BE2C (cell line): ENCODE data around the gene SHB.
A peak's percentile ranks its signal among the peaks of the same experiment; 100 is the strongest.

Experiments used
- DNase-seq: peaks from one replicate; pipeline ENCODE4 v3.0.0-alpha.2; 2020
- H3K27me3 ChIP-seq: fragments of 250-450 bp; sonication (Bioruptor Pico); 2 replicates; pipeline ENCODE4 v1.5.1; 2020; ENCODE audit warnings: mild to moderate bottlenecking
- H3K36me3 ChIP-seq: fragments of 250-450 bp; sonication (Bioruptor Pico); 2 replicates; pipeline ENCODE4 v1.5.1; 2020; ENCODE audit warnings: mild to moderate bottlenecking
- H3K4me1 ChIP-seq: fragments of 250-450 bp; sonication (Bioruptor Pico); 2 replicates; pipeline ENCODE4 v1.5.1; 2020
- H3K4me3 ChIP-seq: 2 replicates; pipeline ENCODE4 v1.5.1; 2011; ENCODE audit warnings: low read depth, low read length
- H3K9me3 ChIP-seq: fragments of 250-450 bp; sonication (Bioruptor Pico); 2 replicates; pipeline ENCODE4 v1.5.1; 2020
- TF ChIP-seq, protein P1 (sequence below): IDR thresholded peaks from 2 replicates; pipeline ENCODE4 v1.5.1; 2012; ENCODE audit warnings: mild to moderate bottlenecking, low read depth, low read length

Gene SHB

DNA sequence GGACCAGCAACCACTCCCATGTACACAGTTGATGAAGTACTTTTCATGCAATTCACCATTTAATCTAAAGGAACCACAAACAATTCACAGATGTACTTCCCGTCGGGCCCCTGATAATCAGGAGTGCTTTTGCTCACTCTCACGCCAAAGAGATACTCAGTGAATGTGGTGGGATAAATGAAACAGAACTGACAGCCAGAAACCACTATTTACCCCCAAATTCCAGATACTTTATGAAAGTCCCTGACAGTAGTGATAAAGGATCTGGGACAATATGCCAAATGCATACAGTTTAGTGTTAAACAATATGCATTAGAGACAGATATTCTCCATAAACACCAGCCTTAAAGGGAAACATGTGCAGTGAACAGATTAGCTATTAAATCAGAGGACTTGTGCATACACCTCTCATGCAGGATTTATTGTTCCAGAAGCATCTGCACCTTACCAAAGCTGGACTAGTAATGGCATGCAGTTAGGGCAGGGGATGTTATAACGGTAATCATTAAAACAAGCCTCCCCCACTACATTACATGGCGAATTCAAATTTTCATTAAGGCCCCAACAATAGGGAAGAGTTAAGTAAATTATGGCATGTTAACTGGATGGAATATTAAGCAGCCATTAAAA is 91.1 kb downstream of the SHB start:
- Histone ChIP-seq H3K4me3 (no peak overlapping the region), H3K9me3 (no peaks in the 10 kb centered on the region), H3K27me3 (no peaks in the 10 kb centered on the region), H3K36me3 (no peaks in the 10 kb centered on the region; the same call in 1 of the 2 replicates), H3K4me1 (peaks cover 12% of the 10 kb centered on the region)
- TF ChIP-seq, protein P1, sequence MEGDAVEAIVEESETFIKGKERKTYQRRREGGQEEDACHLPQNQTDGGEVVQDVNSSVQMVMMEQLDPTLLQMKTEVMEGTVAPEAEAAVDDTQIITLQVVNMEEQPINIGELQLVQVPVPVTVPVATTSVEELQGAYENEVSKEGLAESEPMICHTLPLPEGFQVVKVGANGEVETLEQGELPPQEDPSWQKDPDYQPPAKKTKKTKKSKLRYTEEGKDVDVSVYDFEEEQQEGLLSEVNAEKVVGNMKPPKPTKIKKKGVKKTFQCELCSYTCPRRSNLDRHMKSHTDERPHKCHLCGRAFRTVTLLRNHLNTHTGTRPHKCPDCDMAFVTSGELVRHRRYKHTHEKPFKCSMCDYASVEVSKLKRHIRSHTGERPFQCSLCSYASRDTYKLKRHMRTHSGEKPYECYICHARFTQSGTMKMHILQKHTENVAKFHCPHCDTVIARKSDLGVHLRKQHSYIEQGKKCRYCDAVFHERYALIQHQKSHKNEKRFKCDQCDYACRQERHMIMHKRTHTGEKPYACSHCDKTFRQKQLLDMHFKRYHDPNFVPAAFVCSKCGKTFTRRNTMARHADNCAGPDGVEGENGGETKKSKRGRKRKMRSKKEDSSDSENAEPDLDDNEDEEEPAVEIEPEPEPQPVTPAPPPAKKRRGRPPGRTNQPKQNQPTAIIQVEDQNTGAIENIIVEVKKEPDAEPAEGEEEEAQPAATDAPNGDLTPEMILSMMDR: no peak
- DNase-seq: no peak

DNA sequence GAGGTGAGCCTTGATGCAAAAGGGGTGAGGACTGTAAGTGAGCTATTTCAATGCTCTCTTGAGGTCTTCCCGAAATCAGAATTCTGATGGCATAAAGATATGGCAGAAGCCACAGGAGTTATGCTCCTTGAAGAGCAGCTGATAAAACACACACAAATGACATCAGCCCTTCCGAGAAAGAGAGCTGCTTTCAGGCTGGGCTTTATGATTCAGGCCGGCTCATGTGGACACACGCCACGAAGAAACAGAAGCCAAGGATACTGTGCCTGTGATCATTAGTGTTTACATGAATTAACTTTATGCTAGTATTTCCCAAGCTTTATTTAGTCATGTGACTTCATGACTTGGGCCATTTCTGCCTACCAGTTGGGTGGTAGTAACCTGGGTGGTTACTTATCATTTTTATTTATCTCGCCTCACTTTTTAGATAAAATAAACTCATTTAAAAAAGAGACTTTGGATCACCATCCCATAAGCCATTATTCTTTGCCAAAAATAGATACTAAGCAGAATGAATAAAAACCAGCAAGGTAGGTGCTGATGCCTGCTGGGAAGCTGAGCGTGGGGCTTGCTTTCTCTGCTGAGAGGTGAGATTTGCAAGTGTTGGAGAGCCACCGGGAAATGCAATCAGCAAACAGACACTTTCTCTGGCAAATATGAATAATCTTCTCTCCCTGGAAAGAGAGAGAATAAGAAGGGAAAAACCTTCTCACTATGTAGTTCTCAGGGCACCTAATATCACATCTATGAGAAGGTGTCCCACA is 92.1 kb downstream of the SHB start:
- Histone ChIP-seq H3K9me3 (no peaks in the 10 kb centered on the region), H3K4me3 (no peak overlapping the region), H3K27me3 (no peaks in the 10 kb centered on the region), H3K4me1 (peaks cover 16% of the 10 kb centered on the region), H3K36me3 (peaks cover 5% of the 10 kb centered on the region)
- TF ChIP-seq, protein P1: no peak
- DNase-seq: no peak

DNA sequence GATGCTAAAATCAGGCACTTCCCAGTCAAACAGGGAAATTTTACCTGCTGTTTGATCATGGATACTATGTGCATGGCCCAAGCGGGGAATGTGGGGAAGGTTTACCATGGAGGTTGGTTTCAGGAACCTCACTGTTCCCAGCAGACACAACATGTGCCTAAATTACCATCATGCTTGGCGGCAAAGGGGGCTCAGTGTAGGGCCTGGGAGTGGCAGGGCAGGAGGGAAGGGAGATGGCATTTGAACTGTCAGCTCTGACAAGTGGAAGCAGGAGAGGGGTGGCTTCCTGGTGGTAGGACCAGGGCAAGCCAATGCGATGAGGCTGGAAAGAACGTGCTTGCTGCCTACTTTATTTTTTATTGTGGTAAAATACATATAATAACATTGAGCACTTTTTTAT is 93.4 kb downstream of the SHB start:
- DNase-seq: no peak
- TF ChIP-seq, protein P1: no peak
- H3K27me3 ChIP-seq: no peaks in the 10 kb centered on the region
- peaks cover 10% of the 10 kb centered on the region for H3K36me3 ChIP-seq
- peaks cover 16% of the 10 kb centered on the region for H3K4me1 ChIP-seq
- H3K9me3 ChIP-seq: no peaks in the 10 kb centered on the region
- no peak overlapping the region for H3K4me3 ChIP-seq

DNA sequence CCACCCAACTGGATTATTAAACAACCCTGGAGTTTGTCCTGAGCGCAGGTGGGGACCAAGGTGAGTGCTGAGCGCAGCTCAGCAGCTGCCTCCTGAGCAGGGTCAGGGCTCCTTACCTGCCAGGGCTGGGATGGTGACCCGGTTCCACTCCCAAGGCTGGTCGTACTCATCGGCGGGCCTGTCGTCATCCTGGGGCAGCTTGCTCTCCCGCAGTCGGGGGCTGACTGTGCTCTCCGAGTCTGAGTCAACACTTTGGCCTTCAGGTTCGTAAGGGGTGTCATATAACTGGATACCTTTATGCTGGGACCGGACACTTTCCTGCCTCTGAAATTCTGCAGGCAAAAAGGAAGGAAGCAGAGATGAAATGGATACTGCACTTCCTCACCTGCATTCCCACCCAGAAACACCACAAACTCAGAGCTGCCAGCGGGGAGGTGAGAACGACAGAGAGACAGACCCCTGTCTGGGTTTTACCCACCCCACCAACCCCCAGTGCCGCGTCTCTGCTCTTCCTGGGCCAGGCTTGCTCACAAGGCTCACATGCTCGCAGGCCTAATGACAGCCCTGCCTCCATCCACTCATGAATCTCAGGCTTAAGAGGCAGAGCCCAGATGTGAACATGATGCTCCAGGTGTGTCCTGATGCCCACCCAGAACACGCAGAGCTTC is 94.4 kb downstream of the SHB start:
- Histone ChIP-seq H3K9me3 (no peaks in the 10 kb centered on the region), H3K27me3 (no peaks in the 10 kb centered on the region), H3K4me1 (peaks cover 16% of the 10 kb centered on the region), H3K4me3 (no peak overlapping the region), H3K36me3 (peaks cover 10% of the 10 kb centered on the region)
- TF ChIP-seq, protein P1: no peak
- DNase-seq: no peak

DNA sequence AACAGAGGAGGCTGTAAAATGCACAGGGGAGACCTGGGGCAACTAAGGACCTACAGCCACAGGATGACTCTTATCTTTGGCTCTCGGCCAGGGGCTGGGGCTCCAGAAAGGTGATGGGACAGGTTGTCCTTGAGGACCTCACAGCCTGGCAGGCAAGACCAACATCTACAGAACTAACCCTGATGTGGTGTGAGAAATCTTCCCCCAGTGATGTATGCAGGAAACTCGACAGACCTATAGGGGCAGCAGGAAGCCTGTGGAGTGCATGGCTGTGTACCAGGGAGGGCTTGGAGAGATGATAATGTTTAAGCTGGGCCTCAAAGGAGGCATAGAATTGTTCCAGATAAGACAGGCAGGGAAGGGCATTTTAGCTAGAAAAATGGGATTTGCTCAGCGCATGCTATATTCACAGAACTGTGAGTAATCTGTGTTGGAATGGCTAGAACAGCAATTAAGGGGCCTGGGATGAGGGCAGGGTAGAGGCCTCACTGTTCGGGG is 96.6 kb downstream of the SHB start:
- Histone ChIP-seq H3K4me1 (peaks cover 4% of the 10 kb centered on the region), H3K4me3 (no peak overlapping the region), H3K36me3 (peaks cover 10% of the 10 kb centered on the region), H3K9me3 (no peaks in the 10 kb centered on the region), H3K27me3 (no peaks in the 10 kb centered on the region)
- TF ChIP-seq, protein P1: peak; percentile 44
- DNase-seq: no peak

DNA sequence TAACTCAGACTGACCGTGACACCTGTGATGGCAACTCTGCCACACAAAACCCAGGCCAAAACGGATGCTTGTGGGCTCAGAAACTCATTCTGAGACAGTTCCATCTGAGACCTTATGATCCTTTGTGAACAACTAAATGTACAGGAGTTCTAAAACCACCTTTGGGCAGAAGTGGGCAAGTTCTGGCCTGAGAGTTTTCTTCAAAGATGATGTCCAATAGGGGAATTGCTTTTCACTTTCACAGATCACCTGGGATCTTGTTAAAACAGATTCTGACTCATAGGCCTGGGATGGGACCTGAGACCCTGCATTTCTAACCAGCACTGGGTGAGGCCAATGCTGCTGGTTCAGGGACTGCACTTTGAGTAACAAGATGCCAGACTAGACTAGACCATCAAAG is 97.3 kb downstream of the SHB start:
- H3K27me3 ChIP-seq: no peaks in the 10 kb centered on the region
- DNase-seq: no peak
- no peaks in the 10 kb centered on the region for H3K9me3 ChIP-seq
- peaks cover 4% of the 10 kb centered on the region; the same call in 1 of the 2 replicates for H3K4me1 ChIP-seq
- TF ChIP-seq, protein P1: no peak
- peaks cover 10% of the 10 kb centered on the region for H3K36me3 ChIP-seq
- H3K4me3 ChIP-seq: no peak overlapping the region
